GM21717 (cell line): Measurements from ENCODE around the gene THBS4.

Experiments
- ATAC-seq: cut with Tn5 transposase; IDR thresholded peaks from one replicate; pipeline ENCODE4 v1.9.1; 2021; ENCODE audit warnings: mild to moderate bottlenecking, moderate library complexity; ENCODE audit not compliant: unreplicated experiment

The THBS4 gene

GRCh38 chr5:80034962-80035821 is at the start of gene THBS4:
Gene THBS4, plus strand, starts transcription at chr5:80035348. Its CDS starts 190 bp downstream, at chr5:80035538.
- no peak for ATAC-seq

GRCh38 chr5:79986260-79986659 is 48.9 kb upstream of the THBS4 start:
- ATAC-seq: no peak

GRCh38 chr5:79990205-79990597 is 44.9 kb upstream of the THBS4 start:
- peak; percentile 59 for ATAC-seq

- peak; percentile 87 for ATAC-seq
Measured at GRCh38 chr5:79990598-79991507, 44.3 kb upstream of the THBS4 start, which contains the start of gene MTX3. Gene MTX3, minus strand, starts transcription at chr5:79991262. Its CDS starts 24 bp downstream, at chr5:79991238.

GRCh38 chr5:79992891-79993657 is 42.1 kb upstream of the THBS4 start:
- ATAC-seq: no peak

GRCh38 chr5:79999722-80000121 is 35.4 kb upstream of the THBS4 start:
- ATAC-seq: no peak

GRCh38 chr5:80002677-80003076 is 32.5 kb upstream of the THBS4 start:
- ATAC-seq: no peak

- ATAC-seq: no peak
Measured at GRCh38 chr5:80008995-80009765, 26.0 kb upstream of the THBS4 start.

GRCh38 chr5:80010754-80011392 is 24.3 kb upstream of the THBS4 start:
- no peak for ATAC-seq

GRCh38 chr5:80025069-80025468 is 10.1 kb upstream of the THBS4 start:
- no peak for ATAC-seq

- ATAC-seq: no peak
Measured at GRCh38 chr5:80026841-80027240, 8.3 kb upstream of the THBS4 start.

- ATAC-seq: no peak
Measured at GRCh38 chr5:80031109-80031508, 4.0 kb upstream of the THBS4 start.

GRCh38 chr5:80033513-80033912 is 1.6 kb upstream of the THBS4 start:
- no peak for ATAC-seq

- ATAC-seq: no peak
Measured at GRCh38 chr5:80034559-80034958, 589 bp upstream of the THBS4 start.

- no peak for ATAC-seq
Measured at GRCh38 chr5:80035839-80036238, 691 bp downstream of the THBS4 start.

- ATAC-seq: no peak
Measured at GRCh38 chr5:80036615-80037014, 1.5 kb downstream of the THBS4 start.

- ATAC-seq: no peak
Measured at GRCh38 chr5:80037366-80037765, 2.2 kb downstream of the THBS4 start.

GRCh38 chr5:80039650-80040049 is 4.5 kb downstream of the THBS4 start:
- no peak for ATAC-seq

GRCh38 chr5:80041527-80041926 is 6.4 kb downstream of the THBS4 start:
- ATAC-seq: no peak

GRCh38 chr5:80042330-80042729 is 7.2 kb downstream of the THBS4 start:
- no peak for ATAC-seq
